Liver (tissue), 9 donors: ENCODE data around the gene TBC1D1. TPM values are rescaled to one million over a fixed set of nuclear protein-coding genes. Genes with fewer than 3 reads are reported as not detected.

Experiments used
- DNase-seq: peaks from one replicate; pipeline ENCODE4 v3.0.0-alpha.2; 2017; ENCODE audit warnings: low spot score
- H3K27ac ChIP-seq, 2 donors: one replicate each; pipeline ENCODE4 v1.7.0; 2013; ENCODE audit warnings: inconsistent platforms in 2 of 2, low read length in 2 of 2, control low read depth in 1 of 2, low read depth in 1 of 2, mild to moderate bottlenecking in 1 of 2
- H3K27me3 ChIP-seq, 4 donors: one replicate each; pipeline versions ENCODE4 v1.6.1 to v1.7.0; 2013; ENCODE audit warnings: low read length in 3 of 4, inconsistent platforms in 1 of 4, mild to moderate bottlenecking in 1 of 4, moderate library complexity in 1 of 4; ENCODE audit not compliant: control insufficient read depth in 4 of 4, insufficient read depth in 4 of 4
- H3K36me3 ChIP-seq, 4 donors: one replicate each; pipeline versions ENCODE4 v1.6.1 to v1.7.0; 2013; ENCODE audit warnings: low read length in 3 of 4, mild to moderate bottlenecking in 3 of 4, low read depth in 1 of 4, moderate library complexity in 1 of 4; ENCODE audit not compliant: control insufficient read depth in 4 of 4, insufficient read depth in 3 of 4
- H3K4me1 ChIP-seq, 4 donors: one replicate each; pipeline versions ENCODE4 v1.6.1 to v1.7.0; 2013; ENCODE audit warnings: low read length in 3 of 4, mild to moderate bottlenecking in 3 of 4, moderate library complexity in 1 of 4; ENCODE audit not compliant: control insufficient read depth in 4 of 4, insufficient read depth in 4 of 4
- H3K4me3 ChIP-seq, 3 donors: one replicate each; pipeline versions ENCODE4 v1.6.1 to v1.7.0; 2013; ENCODE audit warnings: low read length in 3 of 3, control low read depth in 1 of 3, low read depth in 1 of 3, mild to moderate bottlenecking in 1 of 3
- H3K9ac ChIP-seq, 2 donors: one replicate each; pipeline ENCODE4 v1.7.0; 2013; ENCODE audit warnings: low read length in 2 of 2, mild to moderate bottlenecking in 2 of 2, moderate library complexity in 2 of 2, control low read depth in 1 of 2, low read depth in 1 of 2
- H3K9me3 ChIP-seq, 4 donors: one replicate each; pipeline versions ENCODE4 v1.6.1 to v1.7.0; 2013; ENCODE audit warnings: low read length in 3 of 4; ENCODE audit not compliant: control insufficient read depth in 4 of 4
- EGR1 ChIP-seq, 2 donors: IDR thresholded peaks; 2 replicates each; pipeline ENCODE4 v1.6.1; 2016 to 2018; ENCODE audit warnings: antibody characterized with exemption in 2 of 2, low read depth in 2 of 2
- FOXA1 ChIP-seq: IDR thresholded peaks from 2 replicates; pipeline ENCODE4 v1.6.1; 2016; ENCODE audit warnings: antibody characterized with exemption
- FOXA2 ChIP-seq: IDR thresholded peaks from 2 replicates; pipeline ENCODE4 v1.6.1; 2016; ENCODE audit warnings: antibody characterized with exemption
- HNF4A ChIP-seq, 2 donors: conservative IDR thresholded peaks; 2 replicates each; pipeline ENCODE4 v1.6.1; 2016; ENCODE audit warnings: antibody characterized with exemption in 2 of 2, mild to moderate bottlenecking in 2 of 2
- HNF4G ChIP-seq: IDR thresholded peaks from 2 replicates; pipeline ENCODE4 v1.6.1; 2016; ENCODE audit warnings: antibody characterized with exemption
- JUND ChIP-seq, 2 donors: IDR thresholded peaks; 2 replicates each; pipeline ENCODE4 v1.6.1; 2016; ENCODE audit warnings: antibody characterized with exemption in 2 of 2
- NR2F2 ChIP-seq: IDR thresholded peaks from 2 replicates; pipeline ENCODE4 v1.6.1; 2016; ENCODE audit warnings: antibody characterized with exemption
- RAD21 ChIP-seq, 2 donors: IDR thresholded peaks; 2 replicates each; pipeline ENCODE4 v1.6.1; 2016; ENCODE audit warnings: antibody characterized with exemption in 2 of 2, mild to moderate bottlenecking in 2 of 2
- RXRA ChIP-seq, 2 donors: IDR thresholded peaks; 2 replicates each; pipeline ENCODE4 v1.6.1; 2017 to 2018; ENCODE audit warnings: antibody characterized with exemption in 2 of 2, mild to moderate bottlenecking in 1 of 2
- SP1 ChIP-seq: IDR thresholded peaks from 2 replicates; pipeline ENCODE4 v1.6.1; 2018; ENCODE audit warnings: antibody characterized with exemption, mild to moderate bottlenecking
- TAF1 ChIP-seq: conservative IDR thresholded peaks from 2 replicates; pipeline ENCODE4 v1.6.1; 2016; ENCODE audit warnings: antibody characterized with exemption, mild to moderate bottlenecking
- YY1 ChIP-seq: IDR thresholded peaks from 2 replicates; pipeline ENCODE4 v1.6.1; 2016; ENCODE audit warnings: antibody characterized with exemption, mild to moderate bottlenecking
- WGBS: extraction: QIAGEN DNeasy Blood & Tissue Kit; methylation state at CpG from one replicate; pipeline ENCODE4 v1.1.7; 2013; 5-methylcytosine and 5-hydroxymethylcytosine counted together
- polyA plus RNA-seq, 2 donors: library from polyadenylated mRNA; stranded (reverse) in 1 of 2; unstranded in 1 of 2; fragments of 200-250 nt in 1 of 2; fragments of >200 nt in 1 of 2; fragmentation: Nextera tagmentation in 1 of 2; extraction: Ambion mirVana in 1 of 2; gene quantifications; one replicate each; pipeline versions ENCODE4 v1.2.1 to v1.2.3, GENCODE V29; 2013 to 2015
- total RNA-seq, 2 donors: library from RNA; depleted of rRNA; stranded (reverse); fragments of >200 nt; gene quantifications; one replicate each; pipeline ENCODE4 v1.2.3, GENCODE V29; 2014
- TF ChIP-seq, protein P1 (sequence below): IDR thresholded peaks from 2 replicates; pipeline ENCODE4 v1.6.1; 2016; ENCODE audit warnings: antibody characterized with exemption
- TF ChIP-seq, protein P2 (sequence below): fragments of 150-350 bp; IDR thresholded peaks from 2 replicates; pipeline ENCODE4 v1.5.1; 2017; ENCODE audit warnings: improper control_type of control experiment, low read depth, low read length; ENCODE audit not compliant: missing input control
- TF ChIP-seq, protein P3 (sequence below): IDR thresholded peaks from 2 replicates; pipeline ENCODE4 v1.6.1; 2016; ENCODE audit warnings: antibody characterized with exemption, mild to moderate bottlenecking
- TF ChIP-seq, protein P4 (sequence below): IDR thresholded peaks from 2 replicates; pipeline ENCODE4 v1.6.1; 2016; ENCODE audit warnings: antibody characterized with exemption
- TF ChIP-seq, protein P5 (sequence below): IDR thresholded peaks from 2 replicates; pipeline ENCODE4 v1.6.1; 2016; ENCODE audit warnings: antibody characterized with exemption
- donor health status: healthy.
- donor health status: healthy.
- donor health status: healthy.
- donor health status: healthy.
- donor health status: healthy.

TBC1D1 gene
- total and polyA plus RNA-seq, 4 donors, result 15.6 to 41.4 (median 20.9) TPM

DNA sequence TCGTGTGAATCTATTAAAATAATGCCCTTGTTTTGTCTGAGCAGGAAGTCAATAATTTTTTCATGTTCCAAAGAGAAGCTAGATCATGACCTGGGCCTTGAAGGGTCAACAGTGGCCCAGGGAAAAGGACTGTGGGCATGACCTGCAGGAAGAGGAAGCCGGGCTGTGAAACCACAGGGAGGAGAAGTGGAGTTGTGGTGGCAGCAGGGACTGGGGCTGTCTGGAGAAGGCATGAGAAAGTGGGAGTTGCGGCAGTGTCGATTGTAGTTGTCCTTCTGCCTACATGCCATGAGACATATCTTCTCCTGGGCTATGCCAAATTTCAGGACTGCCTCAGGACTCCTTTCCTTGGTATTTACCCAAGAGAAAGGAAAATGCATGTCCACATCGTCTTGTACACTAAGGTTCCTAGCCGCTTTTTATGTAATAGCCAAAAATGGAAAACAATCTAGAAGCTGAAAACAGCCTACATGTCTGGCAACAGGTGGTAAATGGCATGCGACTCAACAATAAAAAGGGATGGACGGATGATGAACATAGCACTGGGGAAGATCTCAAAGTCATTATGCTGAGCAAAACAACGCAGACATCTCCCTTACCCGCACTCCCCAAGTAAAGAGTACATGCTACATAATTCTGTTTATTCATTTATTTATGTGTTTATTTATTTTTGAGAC lies 55.8 kb downstream of the TBC1D1 start:
- Histone ChIP-seq H3K4me3 (no peak overlapping the region), H3K4me1 (peaks cover 0 to 5% (median 0%) of the 10 kb centered on the region in 4 donors), H3K36me3 (no peaks in the 10 kb centered on the region), H3K9ac (no peak overlapping the region), H3K27me3 (no peaks in the 10 kb centered on the region), H3K9me3 (no peaks in the 10 kb centered on the region), H3K27ac (no peak overlapping the region)
- WGBS, result 82% methylated on average over 10 of the region's 10 CpGs
- DNase-seq, result no peak
- TF ChIP-seq, protein P1, sequence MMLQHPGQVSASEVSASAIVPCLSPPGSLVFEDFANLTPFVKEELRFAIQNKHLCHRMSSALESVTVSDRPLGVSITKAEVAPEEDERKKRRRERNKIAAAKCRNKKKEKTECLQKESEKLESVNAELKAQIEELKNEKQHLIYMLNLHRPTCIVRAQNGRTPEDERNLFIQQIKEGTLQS, result no peak
- TF ChIP-seq NR2F2, result peak; percentile 28
- TF ChIP-seq EGR1 (IDR thresholded peaks at IDR 0.05; ENCODE audit: low read depth in 2 of 2), result no peak
- TF ChIP-seq, protein P2, sequence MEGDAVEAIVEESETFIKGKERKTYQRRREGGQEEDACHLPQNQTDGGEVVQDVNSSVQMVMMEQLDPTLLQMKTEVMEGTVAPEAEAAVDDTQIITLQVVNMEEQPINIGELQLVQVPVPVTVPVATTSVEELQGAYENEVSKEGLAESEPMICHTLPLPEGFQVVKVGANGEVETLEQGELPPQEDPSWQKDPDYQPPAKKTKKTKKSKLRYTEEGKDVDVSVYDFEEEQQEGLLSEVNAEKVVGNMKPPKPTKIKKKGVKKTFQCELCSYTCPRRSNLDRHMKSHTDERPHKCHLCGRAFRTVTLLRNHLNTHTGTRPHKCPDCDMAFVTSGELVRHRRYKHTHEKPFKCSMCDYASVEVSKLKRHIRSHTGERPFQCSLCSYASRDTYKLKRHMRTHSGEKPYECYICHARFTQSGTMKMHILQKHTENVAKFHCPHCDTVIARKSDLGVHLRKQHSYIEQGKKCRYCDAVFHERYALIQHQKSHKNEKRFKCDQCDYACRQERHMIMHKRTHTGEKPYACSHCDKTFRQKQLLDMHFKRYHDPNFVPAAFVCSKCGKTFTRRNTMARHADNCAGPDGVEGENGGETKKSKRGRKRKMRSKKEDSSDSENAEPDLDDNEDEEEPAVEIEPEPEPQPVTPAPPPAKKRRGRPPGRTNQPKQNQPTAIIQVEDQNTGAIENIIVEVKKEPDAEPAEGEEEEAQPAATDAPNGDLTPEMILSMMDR, result no peak
- TF ChIP-seq, protein P3, sequence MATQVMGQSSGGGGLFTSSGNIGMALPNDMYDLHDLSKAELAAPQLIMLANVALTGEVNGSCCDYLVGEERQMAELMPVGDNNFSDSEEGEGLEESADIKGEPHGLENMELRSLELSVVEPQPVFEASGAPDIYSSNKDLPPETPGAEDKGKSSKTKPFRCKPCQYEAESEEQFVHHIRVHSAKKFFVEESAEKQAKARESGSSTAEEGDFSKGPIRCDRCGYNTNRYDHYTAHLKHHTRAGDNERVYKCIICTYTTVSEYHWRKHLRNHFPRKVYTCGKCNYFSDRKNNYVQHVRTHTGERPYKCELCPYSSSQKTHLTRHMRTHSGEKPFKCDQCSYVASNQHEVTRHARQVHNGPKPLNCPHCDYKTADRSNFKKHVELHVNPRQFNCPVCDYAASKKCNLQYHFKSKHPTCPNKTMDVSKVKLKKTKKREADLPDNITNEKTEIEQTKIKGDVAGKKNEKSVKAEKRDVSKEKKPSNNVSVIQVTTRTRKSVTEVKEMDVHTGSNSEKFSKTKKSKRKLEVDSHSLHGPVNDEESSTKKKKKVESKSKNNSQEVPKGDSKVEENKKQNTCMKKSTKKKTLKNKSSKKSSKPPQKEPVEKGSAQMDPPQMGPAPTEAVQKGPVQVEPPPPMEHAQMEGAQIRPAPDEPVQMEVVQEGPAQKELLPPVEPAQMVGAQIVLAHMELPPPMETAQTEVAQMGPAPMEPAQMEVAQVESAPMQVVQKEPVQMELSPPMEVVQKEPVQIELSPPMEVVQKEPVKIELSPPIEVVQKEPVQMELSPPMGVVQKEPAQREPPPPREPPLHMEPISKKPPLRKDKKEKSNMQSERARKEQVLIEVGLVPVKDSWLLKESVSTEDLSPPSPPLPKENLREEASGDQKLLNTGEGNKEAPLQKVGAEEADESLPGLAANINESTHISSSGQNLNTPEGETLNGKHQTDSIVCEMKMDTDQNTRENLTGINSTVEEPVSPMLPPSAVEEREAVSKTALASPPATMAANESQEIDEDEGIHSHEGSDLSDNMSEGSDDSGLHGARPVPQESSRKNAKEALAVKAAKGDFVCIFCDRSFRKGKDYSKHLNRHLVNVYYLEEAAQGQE, result no peak
- TF ChIP-seq HNF4A (conservative IDR thresholded peaks at IDR 0.05), result no peak
- TF ChIP-seq TAF1, result no peak

DNA sequence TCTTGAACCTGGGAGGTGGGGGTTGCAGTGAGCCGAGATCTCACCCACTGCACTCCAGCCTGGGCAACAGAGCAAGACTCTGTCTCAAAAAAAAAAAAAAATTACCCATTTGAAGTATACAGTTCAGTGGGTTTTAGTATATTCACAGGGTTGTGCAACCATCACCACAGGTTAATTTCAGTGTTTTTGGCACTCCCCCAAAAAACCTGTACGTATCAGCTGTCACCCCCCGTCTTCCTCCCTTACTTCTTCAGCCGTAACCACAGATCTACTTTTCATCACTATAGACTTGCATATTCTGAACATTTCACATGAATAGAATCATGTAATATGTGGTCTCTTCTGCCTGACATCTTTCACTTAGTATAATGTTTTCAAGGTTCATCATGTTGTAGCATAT lies 57.7 kb downstream of the TBC1D1 start:
- Histone ChIP-seq H3K9me3 (no peaks in the 10 kb centered on the region), H3K4me1 (peaks cover 0 to 7% (median 0%) of the 10 kb centered on the region in 4 donors), H3K36me3 (no peaks in the 10 kb centered on the region), H3K9ac (no peak overlapping the region), H3K27ac (no peak overlapping the region), H3K4me3 (no peak overlapping the region), H3K27me3 (no peaks in the 10 kb centered on the region)
- WGBS, result 81% methylated on average over 4 of the region's 4 CpGs
- DNase-seq, result no peak
- TF ChIP-seq RAD21 (IDR thresholded peaks at IDR 0.05), result no peak
- TF ChIP-seq NR2F2, result no peak
- TF ChIP-seq SP1, result no peak
- TF ChIP-seq, protein P4, sequence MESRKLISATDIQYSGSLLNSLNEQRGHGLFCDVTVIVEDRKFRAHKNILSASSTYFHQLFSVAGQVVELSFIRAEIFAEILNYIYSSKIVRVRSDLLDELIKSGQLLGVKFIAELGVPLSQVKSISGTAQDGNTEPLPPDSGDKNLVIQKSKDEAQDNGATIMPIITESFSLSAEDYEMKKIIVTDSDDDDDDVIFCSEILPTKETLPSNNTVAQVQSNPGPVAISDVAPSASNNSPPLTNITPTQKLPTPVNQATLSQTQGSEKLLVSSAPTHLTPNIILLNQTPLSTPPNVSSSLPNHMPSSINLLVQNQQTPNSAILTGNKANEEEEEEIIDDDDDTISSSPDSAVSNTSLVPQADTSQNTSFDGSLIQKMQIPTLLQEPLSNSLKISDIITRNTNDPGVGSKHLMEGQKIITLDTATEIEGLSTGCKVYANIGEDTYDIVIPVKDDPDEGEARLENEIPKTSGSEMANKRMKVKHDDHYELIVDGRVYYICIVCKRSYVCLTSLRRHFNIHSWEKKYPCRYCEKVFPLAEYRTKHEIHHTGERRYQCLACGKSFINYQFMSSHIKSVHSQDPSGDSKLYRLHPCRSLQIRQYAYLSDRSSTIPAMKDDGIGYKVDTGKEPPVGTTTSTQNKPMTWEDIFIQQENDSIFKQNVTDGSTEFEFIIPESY, result no peak
- no peak for TF ChIP-seq FOXA1
- TF ChIP-seq, protein P1, result no peak
- no peak for TF ChIP-seq EGR1 (IDR thresholded peaks at IDR 0.05; ENCODE audit: low read depth in 2 of 2)
- no peak for TF ChIP-seq HNF4G
- TF ChIP-seq YY1, result no peak
- no peak for TF ChIP-seq FOXA2
- TF ChIP-seq, protein P2, result no peak
- TF ChIP-seq JUND (IDR thresholded peaks at IDR 0.05), result no peak
- no peak for TF ChIP-seq HNF4A (conservative IDR thresholded peaks at IDR 0.05)
- no peak for TF ChIP-seq TAF1
- TF ChIP-seq, protein P3, result no peak
- TF ChIP-seq, protein P5, sequence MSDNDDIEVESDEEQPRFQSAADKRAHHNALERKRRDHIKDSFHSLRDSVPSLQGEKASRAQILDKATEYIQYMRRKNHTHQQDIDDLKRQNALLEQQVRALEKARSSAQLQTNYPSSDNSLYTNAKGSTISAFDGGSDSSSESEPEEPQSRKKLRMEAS, result no peak
- no peak for TF ChIP-seq RXRA (IDR thresholded peaks at IDR 0.05)
